ENCODE measurements around the gene PARD3B.

The PARD3B gene

DNA sequence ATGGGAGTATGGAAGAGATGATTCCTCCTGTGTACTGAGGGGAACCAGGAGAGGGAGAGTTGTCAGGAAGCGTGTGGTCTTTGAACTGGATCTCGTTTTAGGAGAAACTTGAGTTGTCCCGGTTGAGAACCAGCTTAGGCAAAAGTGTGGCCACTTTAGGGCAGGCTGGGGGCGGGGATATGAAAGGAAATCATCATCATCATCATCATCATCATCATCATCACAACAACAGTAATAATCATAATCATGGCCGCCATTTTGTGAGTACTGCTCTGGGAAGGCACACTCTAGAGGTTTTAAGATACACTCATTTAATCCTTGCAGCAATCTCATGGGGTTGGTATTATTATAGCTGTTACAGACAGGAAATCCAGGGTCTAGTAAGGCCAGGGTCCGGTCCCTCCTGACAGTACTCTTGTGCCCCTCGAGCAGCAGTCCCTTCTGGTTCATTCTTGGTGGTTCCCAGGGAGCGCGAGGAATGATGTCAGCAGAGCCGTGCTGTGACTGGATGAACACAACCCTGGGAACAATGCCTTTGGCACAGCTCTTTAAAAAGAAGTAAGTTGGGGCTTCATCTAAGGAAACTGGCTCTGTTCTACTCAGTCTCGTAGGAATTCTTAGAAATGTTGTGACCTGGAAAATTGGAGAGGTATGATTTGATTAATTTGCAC is 33.8 kb downstream of the PARD3B start:
- peak in 10 of 42 donors; percentile 9 to 65 (median 22) for DNase-seq
- intact Hi-C loops (cut with DNase I), result no loop called here

DNA sequence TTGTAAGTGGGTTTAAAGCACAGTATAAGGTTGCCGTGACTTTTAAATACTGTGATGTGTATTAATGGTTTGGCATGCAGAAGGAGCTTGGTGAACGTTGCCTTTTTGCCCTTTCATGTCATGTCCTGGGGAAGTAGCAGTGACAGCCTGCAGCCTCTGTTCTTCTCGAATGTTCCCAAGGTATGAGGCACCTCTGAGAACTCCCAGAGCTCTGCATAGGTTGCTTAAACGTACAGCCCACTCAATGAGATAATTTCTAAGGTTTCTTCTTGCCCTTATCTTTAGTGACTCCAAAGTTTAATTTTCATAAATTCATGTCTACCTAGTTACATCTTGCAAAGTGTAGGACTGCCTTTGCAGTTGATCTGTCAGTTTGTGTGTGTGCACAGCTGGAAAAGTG is 36.7 kb downstream of the PARD3B start:
- intact Hi-C loops (cut with DNase I), result no loop called here
- peak in 1 of 42 donors; percentile 19 for DNase-seq

- intact Hi-C loops (cut with DNase I), result no loop called here
- peak in 23 of 42 donors; percentile 10 to 68 (median 38) for DNase-seq
Observed at GRCh38 chr2:204583773-204584172, 38.5 kb downstream of the PARD3B start.

DNA sequence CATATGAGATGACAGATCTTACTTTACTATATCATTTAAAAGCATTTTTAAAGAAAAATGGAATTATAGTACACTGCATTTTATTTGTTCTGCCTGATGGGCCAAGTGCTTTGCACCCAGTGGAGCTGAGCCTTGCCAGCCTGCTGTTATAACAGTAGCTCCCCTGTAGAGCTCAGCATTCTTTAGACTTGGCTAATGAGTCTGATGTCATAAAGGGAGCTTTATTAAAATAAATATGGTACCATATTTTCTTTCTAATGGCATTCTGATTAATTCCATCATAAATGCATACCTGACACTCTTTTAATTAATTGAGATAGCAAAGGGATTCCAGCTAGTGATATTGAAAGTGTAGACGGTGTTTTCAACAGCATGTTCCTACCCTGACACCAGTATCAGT is 40.7 kb downstream of the PARD3B start:
- intact Hi-C loops (cut with DNase I), result no loop called here
- DNase-seq, result no peak

DNA sequence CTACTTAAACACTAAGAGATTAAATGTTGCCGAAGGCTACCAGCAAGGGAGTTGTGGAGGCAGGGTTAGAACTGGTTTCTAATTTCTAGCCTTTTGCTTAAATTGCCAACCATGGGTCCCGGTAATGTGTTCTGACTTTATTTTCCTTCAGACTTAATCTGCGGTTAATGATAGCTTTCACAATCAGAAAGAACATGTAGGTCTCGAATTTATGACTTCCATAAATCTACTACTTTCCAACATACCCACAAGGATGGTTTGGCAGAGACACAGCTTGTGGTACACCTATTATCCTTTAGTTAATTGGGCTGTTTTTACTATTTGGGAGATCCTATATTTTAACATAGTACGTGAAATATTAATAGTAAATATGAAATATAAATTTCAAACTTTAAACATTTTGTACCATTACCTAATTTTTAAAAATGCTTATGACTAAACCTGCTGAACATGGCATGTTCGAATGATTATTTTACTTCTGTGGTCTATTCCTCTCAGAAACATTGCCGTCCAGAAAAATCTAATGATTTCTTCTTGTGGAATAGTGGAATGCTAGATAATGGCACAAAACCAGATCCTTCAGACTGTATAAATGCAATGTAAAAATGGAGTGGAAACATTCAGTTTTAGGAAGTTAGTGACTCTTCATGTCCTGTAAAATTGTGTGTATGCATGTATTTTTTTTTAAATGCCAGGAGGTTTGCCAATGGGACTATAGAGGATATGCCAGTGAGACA is 41.3 kb downstream of the PARD3B start:
- intact Hi-C loops (cut with DNase I), result no loop called here
- no peak for DNase-seq

DNA sequence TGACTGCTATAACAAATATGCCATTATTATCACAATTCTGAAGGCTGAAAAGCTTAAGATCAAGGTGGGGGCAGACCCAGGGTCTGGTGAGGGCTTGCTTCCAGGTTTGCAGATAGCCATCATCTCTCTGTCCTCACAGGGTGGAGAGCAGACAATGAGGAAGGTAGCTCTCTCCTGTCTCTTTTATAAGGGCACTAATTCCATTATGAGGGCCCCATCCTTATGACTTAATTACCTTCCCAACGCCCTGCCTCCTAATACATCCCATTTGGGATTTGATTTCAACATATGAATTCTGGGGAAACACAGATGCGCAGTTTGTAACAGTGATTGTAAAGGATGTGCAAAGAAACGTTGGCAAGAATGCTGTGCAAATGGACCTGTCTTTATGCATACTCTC is 44.8 kb downstream of the PARD3B start:
- DNase-seq, result no peak

GRCh38 chr2:204591225-204591624 is 46.0 kb downstream of the PARD3B start:
- no peak for DNase-seq
- intact Hi-C loops (cut with DNase I), result no loop called here

More for the DNA sequence above, 44.8 kb downstream of the PARD3B start:
- intact Hi-C loops (cut with DNase I), result no loop called here

DNA sequence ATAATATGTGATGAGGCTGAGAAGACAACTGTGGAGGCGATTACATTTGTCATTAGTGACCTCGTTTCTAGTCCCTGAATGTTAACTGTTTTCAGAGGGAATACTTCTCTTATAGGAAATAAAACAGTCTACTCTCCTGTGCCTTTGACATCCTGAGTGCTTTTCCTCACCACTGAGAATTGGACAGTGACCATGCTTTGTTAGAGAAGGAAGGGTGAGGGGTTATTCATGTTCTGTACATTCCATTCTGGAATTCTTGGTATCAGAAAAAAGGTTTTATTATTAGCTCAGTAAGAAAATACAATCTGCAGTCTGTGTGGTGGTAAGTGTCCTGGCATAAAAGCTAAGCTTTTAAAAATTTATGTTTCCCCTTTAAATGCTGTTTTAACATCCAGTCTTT is 58.8 kb downstream of the PARD3B start:
- intact Hi-C loops (cut with DNase I), result no loop called here
- no peak for DNase-seq

DNA sequence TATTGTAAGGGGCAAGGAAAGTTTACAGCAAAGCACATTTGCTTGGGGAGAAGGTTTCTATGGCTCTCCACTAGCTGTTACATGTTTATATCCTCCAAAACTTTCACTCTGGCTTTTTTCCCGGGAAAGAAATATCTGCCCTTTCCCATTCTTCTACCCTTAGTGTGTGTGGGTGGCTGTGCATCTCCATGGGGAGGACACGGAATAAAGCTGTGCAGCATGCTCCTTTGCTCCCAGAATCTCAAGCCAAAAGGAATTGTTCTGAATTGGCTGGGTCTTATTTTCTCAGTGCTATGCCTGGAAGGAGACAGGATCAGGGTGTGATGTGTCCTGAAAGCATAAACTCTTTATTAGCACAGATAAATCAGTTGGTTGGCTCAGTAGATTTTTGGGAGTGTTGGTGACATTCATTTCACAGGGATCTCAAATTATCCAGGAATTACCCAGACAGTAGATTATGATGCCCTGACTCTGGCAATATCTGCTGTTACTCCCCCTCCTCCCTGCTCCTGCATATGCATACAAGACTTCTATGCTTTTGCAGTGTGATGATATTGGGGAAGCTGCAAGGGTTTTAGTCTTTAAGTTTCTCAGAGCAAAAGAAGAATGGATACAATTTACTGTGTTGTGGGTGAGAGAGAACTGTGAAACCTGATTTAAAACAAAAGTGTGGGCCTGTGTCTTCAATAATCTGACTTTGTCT is 63.1 kb downstream of the PARD3B start:
- intact Hi-C loops (cut with DNase I), result no loop called here
- DNase-seq, result peak in 6 of 42 donors; percentile 18 to 51 (median 30)

GRCh38 chr2:204611017-204611631 is 65.8 kb downstream of the PARD3B start:
- intact Hi-C loops (cut with DNase I), result no loop called here
- DNase-seq, result no peak

GRCh38 chr2:204611764-204612163 is 66.5 kb downstream of the PARD3B start:
- intact Hi-C loops (cut with DNase I), result no loop called here
- no peak for DNase-seq

DNA sequence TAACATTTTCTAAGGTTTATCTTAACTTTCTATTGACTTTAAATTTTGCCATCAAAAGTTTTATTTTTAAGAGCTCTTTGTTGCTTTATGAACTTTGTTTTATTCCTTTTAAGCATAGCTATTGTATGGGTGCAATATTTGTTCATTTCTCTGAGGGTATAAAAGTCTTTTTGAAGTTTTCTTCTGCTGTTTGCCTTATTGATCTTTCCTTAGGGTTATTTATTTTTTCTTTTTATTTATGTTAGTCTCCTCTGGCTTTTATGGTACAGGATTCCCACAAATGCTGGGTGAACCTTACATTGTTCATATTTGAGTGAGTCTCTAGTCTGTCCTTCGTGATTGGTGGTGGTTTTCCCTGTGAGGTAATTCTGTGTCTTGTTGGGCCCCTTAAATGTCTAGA is 68.4 kb downstream of the PARD3B start:
- intact Hi-C loops (cut with DNase I), result no loop called here
- DNase-seq, result no peak

GRCh38 chr2:204615456-204615855 is 70.2 kb downstream of the PARD3B start:
- intact Hi-C loops (cut with DNase I), result no loop called here
- no peak for DNase-seq

- DNase-seq, result peak in 41 of 42 donors; percentile 4 to 83 (median 52)
- intact Hi-C loops (cut with DNase I), result loop anchor here (10.0 kb wide), 2 partner anchors 300 to 370 kb away; no protein-coding TSS in a partner anchor
Observed at GRCh38 chr2:204625135-204625534, 79.9 kb downstream of the PARD3B start.

DNA sequence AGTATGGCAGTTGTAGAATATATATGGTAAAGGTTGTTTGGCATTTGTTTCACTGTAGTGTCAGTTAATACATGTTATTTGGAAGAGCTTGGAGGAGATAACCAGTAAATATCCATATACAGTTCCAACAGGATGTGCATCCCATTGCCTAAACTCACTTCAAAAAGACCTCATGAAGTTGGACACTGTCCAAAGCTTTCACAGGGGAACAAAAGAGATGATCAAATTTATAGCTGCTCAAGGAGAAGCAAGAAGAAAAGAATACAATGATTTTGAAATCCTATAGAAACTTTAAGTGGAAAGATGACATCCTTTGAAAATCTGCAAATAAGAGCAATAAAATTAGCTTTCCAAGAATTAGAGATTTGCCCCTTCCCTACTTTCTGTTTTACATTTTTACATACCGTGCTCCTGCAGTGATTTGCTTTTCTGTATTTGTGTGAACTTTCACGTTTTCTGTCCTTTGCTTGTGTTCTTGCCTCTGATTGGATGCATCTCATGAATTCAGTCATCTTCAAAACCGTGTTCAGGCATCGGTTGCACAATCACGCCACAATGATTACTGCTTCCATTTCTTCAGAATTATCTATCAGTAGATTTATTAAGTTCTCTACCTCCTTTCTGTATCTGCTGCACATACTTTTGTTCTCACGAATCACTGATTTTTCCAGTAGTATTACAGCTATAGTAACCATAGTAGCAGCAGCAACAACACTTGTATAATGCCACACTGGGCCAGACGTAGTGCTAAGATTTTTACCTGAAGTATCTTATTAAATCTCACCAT is 83.8 kb downstream of the PARD3B start:
- intact Hi-C loops (cut with DNase I), result loop anchor here (10.0 kb wide), 2 partner anchors 304 to 374 kb away; no protein-coding TSS in a partner anchor
- no peak for DNase-seq

DNA sequence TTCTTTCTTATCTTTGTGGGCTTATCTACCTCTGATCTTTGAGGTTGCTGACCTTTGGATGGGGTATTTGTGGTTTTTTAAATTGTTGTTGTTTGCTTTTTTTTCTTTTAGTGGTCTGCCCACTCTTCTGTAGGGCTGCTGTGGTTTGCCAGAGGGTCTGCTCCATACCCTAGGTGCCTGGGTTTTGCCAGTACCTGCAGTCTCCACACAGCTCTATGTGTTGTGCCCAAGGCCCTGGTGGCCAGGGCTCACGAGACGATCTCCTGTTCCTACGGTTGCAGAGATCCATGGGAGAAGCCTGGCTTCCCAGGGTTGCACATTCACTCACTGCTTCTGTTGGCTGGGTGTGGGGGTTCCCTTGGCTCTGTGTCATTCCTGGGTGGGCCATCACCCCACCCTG is 87.1 kb downstream of the PARD3B start:
- DNase-seq, result no peak
- intact Hi-C loops (cut with DNase I), result no loop called here

DNA sequence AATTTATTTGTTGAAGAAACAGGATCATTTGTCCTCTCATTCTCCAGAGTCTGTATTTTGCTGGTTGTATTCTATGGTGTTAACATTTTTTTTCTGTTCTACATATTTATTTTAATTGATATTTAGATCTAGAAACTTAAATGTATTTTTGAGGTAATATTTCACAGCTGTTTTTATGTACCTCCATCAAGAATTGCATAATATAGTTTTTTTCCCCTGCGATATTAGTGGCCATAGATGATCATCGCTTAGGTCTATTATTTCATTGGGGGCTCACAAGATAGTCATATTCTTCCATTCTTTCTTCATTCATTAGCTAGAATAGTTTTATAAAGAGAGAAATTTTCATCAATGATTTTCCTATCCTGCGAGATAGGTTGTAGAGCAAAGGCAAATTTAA is 89.3 kb downstream of the PARD3B start:
- intact Hi-C loops (cut with DNase I), result no loop called here
- DNase-seq, result no peak

GRCh38 chr2:204635478-204635877 is 90.2 kb downstream of the PARD3B start:
- intact Hi-C loops (cut with DNase I), result no loop called here
- no peak for DNase-seq

Measured in head of caudate nucleus (tissue), 42 donors.